GM12878 (cell line): ENCODE results near the gene BCKDK. TPM values are rescaled to one million over a fixed set of nuclear protein-coding genes. Genes with fewer than 3 reads are reported as not detected.

ENCODE experiments used
- ATAC-seq: fragments of 200-7000 bp; cut with Tn5 transposase; 3 replicates; pipeline ENCODE4 v1.9.1; 2020; ENCODE audit warnings: mild to moderate bottlenecking, moderate library complexity
- BruUV-seq: library from RNA; stranded (reverse); fragments of 400-500 nt; replicated peaks from 2 replicates; lab custom pipeline; 2021; lab: Mats Ljungman, UMichigan
- CTCF ChIA-PET: fragments of 300-600 bp; sonication (Branson Sonifier 250); formaldehyde crosslinking; extraction: SDS; loops from one replicate; lab custom pipeline; 2021; ENCODE audit warnings: inconsistent platforms; lab: Yijun Ruan, JAX
- POLR2A ChIA-PET: fragments of 350-600 bp; formaldehyde crosslinking; extraction: SDS; loops from one replicate; lab custom pipeline; 2021; ENCODE audit warnings: inconsistent platforms; lab: Charles Lee
- RAD21 ChIA-PET: fragments of 300-600 bp; sonication (Branson Sonifier 250); formaldehyde crosslinking; loops from one replicate; lab custom pipeline; 2023; ENCODE audit warnings: antibody characterized with exemption; ENCODE audit not compliant: unreplicated experiment; lab: Charles Lee
- SMC1A ChIA-PET: fragments of 300-600 bp; sonication (Branson Sonifier 250); formaldehyde crosslinking; loops from one replicate; lab custom pipeline; 2023; ENCODE audit not compliant: unreplicated experiment, uncharacterized antibody; lab: Charles Lee
- DNase-seq: peaks from one replicate; pipeline ENCODE4 v3.0.0-alpha.2; 2011; ENCODE audit warnings: low read depth, low spot score
- FAIRE-seq: peaks from 3 replicates; lab custom pipeline; 2011; peaks lifted over from hg19 to GRCh38; lab: Jason Lieb, UNC
- H2AFZ ChIP-seq: 2 replicates; pipeline ENCODE4 v1.6.0; 2011; ENCODE audit warnings: low read depth, low read length, control low read depth; ENCODE audit not compliant: control insufficient read depth
- H3K27ac ChIP-seq: 2 replicates; pipeline ENCODE4 v1.5.1; 2011; ENCODE audit warnings: control low read depth; ENCODE audit not compliant: control insufficient read depth, insufficient read depth
- H3K27me3 ChIP-seq, 2 experiments: replicated peaks in 1 of 2; 2 replicates each; pipeline versions ENCODE4 v1.6.0 to v1.6.1; 2011; ENCODE audit warnings: low read length in 1 of 2; ENCODE audit not compliant: control insufficient read depth in 2 of 2, insufficient read depth in 2 of 2
- H3K36me3 ChIP-seq, 2 experiments: 2 replicates each; pipeline ENCODE4 v1.5.1; 2011; ENCODE audit warnings: low read length in 1 of 2; ENCODE audit not compliant: control insufficient read depth in 2 of 2, insufficient read depth in 2 of 2
- H3K4me1 ChIP-seq: 2 replicates; pipeline ENCODE4 v1.6.1; 2011; ENCODE audit warnings: mild to moderate bottlenecking, low read length, moderate library complexity, mixed read lengths; ENCODE audit not compliant: control insufficient read depth, insufficient read depth
- H3K4me2 ChIP-seq: 2 replicates; pipeline ENCODE4 v1.6.0; 2011; ENCODE audit warnings: control low read depth; ENCODE audit not compliant: control insufficient read depth, insufficient read depth
- H3K4me3 ChIP-seq: fragments of 200-600 bp; sonication (generic); 2 replicates; pipeline ENCODE4 v1.5.1; 2016
- H3K79me2 ChIP-seq: 2 replicates; pipeline ENCODE4 v1.6.0; 2011; ENCODE audit warnings: low read length; ENCODE audit not compliant: control insufficient read depth, insufficient read depth
- H3K9ac ChIP-seq: 2 replicates; pipeline ENCODE4 v1.8.0; 2011; ENCODE audit warnings: low read length, control low read depth, mixed read lengths; ENCODE audit not compliant: control insufficient read depth, insufficient read depth
- H3K9me3 ChIP-seq: replicated peaks from 3 replicates; pipeline ENCODE4 v1.5.1; 2011; ENCODE audit warnings: mild to moderate bottlenecking, low read length; ENCODE audit not compliant: control insufficient read depth, insufficient read depth
- H4K20me1 ChIP-seq: 2 replicates; pipeline ENCODE4 v1.6.0; 2011; ENCODE audit not compliant: control insufficient read depth, insufficient read depth
- DPF2 ChIP-seq: fragments of 450-650 bp; IDR thresholded peaks from 2 replicates; pipeline ENCODE4 v1.6.1; 2017; ENCODE audit warnings: mild to moderate bottlenecking
- E4F1 ChIP-seq: fragments of 450-650 bp; IDR thresholded peaks from 2 replicates; pipeline ENCODE4 v1.6.1; 2018; ENCODE audit warnings: borderline replicate concordance, mild to moderate bottlenecking; ENCODE audit not compliant: partially characterized antibody
- FOS ChIP-seq: IDR thresholded peaks from 3 replicates; pipeline ENCODE4 v1.6.1; 2011; ENCODE audit warnings: borderline replicate concordance; ENCODE audit not compliant: insufficient read length; ENCODE audit errors: extremely low read depth
- HSF1 ChIP-seq: fragments of 150-350 bp; IDR thresholded peaks from 2 replicates; pipeline ENCODE4 v1.6.1; 2014; ENCODE audit warnings: mild to moderate bottlenecking, low read depth, low read length
- JUND ChIP-seq: IDR thresholded peaks from 2 replicates; pipeline ENCODE4 v1.6.1; 2012; ENCODE audit warnings: low read depth, mild to moderate bottlenecking, low read length, improper control_type of control experiment, moderate library complexity
- MTA3 ChIP-seq: IDR thresholded peaks from 2 replicates; pipeline ENCODE4 v1.6.1; 2012; ENCODE audit warnings: low read length, inconsistent platforms, borderline replicate concordance
- NR2C1 ChIP-seq: fragments of 450-650 bp; IDR thresholded peaks from 2 replicates; pipeline ENCODE4 v1.6.1; 2017; ENCODE audit warnings: antibody characterized with exemption, mild to moderate bottlenecking, moderate library complexity
- SIN3A ChIP-seq: IDR thresholded peaks from 2 replicates; pipeline ENCODE4 v1.6.1; 2012; ENCODE audit warnings: low read depth, low read length, improper control_type of control experiment
- SIX5 ChIP-seq: IDR thresholded peaks from 2 replicates; pipeline ENCODE4 v1.6.1; 2011; ENCODE audit warnings: mild to moderate bottlenecking, low read depth, low read length, moderate library complexity; ENCODE audit not compliant: severe bottlenecking
- SMC3 ChIP-seq: IDR thresholded peaks from 2 replicates; pipeline ENCODE4 v1.6.1; 2011; ENCODE audit warnings: low read length, improper control_type of control experiment, borderline replicate concordance
- SP1 ChIP-seq: IDR thresholded peaks from one replicate; pipeline ENCODE4 v1.6.1; 2011; ENCODE audit warnings: low read depth, low read length
- SUPT20H ChIP-seq: IDR thresholded peaks from 2 replicates; pipeline ENCODE4 v1.6.1; 2011; ENCODE audit warnings: low read depth, mild to moderate bottlenecking, low read length, moderate library complexity, borderline replicate concordance; ENCODE audit not compliant: control insufficient read depth
- TCF3 ChIP-seq: IDR thresholded peaks from 2 replicates; pipeline ENCODE4 v1.6.1; 2012; ENCODE audit warnings: low read depth, mild to moderate bottlenecking, low read length, borderline replicate concordance; ENCODE audit not compliant: insufficient read depth
- YBX1 ChIP-seq: fragments of 450-650 bp; IDR thresholded peaks from 2 replicates; pipeline ENCODE4 v1.6.1; 2016; ENCODE audit warnings: antibody characterized with exemption
- ZNF274 ChIP-seq: IDR thresholded peaks from one replicate; pipeline ENCODE4 v1.8.0; 2011; ENCODE audit not compliant: insufficient read length, insufficient read depth
- WGBS: methylation state at CpG from one replicate; pipeline ENCODE4 v1.1.6; 2016; ENCODE audit warnings: low lambda C conversion rate; ENCODE audit not compliant: insufficient replicate concordance, insufficient coverage; ENCODE audit errors: missing lambda C conversion rate; 5-methylcytosine and 5-hydroxymethylcytosine counted together
- in situ Hi-C: fragments of 300-500 bp; cut with MboI; formaldehyde crosslinking; loops from 9 replicates; pipeline ENCODE4 v1.14.3; 2018; ENCODE audit warnings: mixed read lengths
- intact Hi-C: fragments of 100-400 bp; cut with micrococcal nuclease; formaldehyde crosslinking; loops from one replicate; pipeline ENCODE4 v1.14.2; 2022; ENCODE audit not compliant: unreplicated experiment
- polyA plus RNA-seq, 11 experiments: library from polyadenylated mRNA; depleted of rRNA in 4 of 11; unstranded in 6 of 11; stranded (reverse) in 5 of 11; fragments of >200 nt; fragmentation: Nextera tagmentation in 4 of 11; fragmentation: Illumina TruSeq in 1 of 11; extraction: Ambion mirVana in 4 of 11; extraction: Trizol in 1 of 11; gene quantifications; 1 replicate in 1 of 11; 2 replicates in 10 of 11; pipeline versions ENCODE4 v1.2.1 to v1.2.3, GENCODE V29; 2011 to 2016; ENCODE audit warnings: inconsistent platforms in 2 of 11, missing spikeins in 2 of 11, low read depth in 1 of 11
- total RNA-seq, 4 experiments: library from RNA; depleted of rRNA in 3 of 4; stranded (reverse); fragments of >200 nt in 3 of 4; fragmentation: Illumina TruSeq in 1 of 4; extraction: Trizol in 1 of 4; gene quantifications; 2 replicates each; pipeline versions ENCODE4 v1.2.1 to v1.2.3, GENCODE V29; 2013 to 2021

The BCKDK gene
- total and polyA plus RNA-seq, 10 of the 15 experiments (the other 5 are each of a cell fraction or from before 2014, with no cell fraction given) = 0.68 to 56.6 (median 32.8) TPM

GRCh38 chr16:31112711-31113110 is 4.5 kb downstream of the BCKDK start (continued):
- TF ChIP-seq SP1 (no peak), SIX5 (no peak), TCF3 (no peak), ZNF274 (no peak), YBX1 (no peak)

GRCh38 chr16:31113121-31114120 is 5.2 kb downstream of the BCKDK start:
- Histone ChIP-seq H3K36me3 (peaks cover 0 to 4% of the 10 kb centered on the region in 2 experiments; a peak in 3 of 4 replicates), H4K20me1 (no peaks in the 10 kb centered on the region), H3K4me2 (no peak overlapping the region), H3K9ac (no peak overlapping the region), H3K9me3 (no peaks in the 10 kb centered on the region), H3K79me2 (peaks cover 16% of the 10 kb centered on the region), H3K4me3 (no peak overlapping the region), H2AFZ (no peak overlapping the region), H3K4me1 (peaks cover 9% of the 10 kb centered on the region), H3K27ac (no peak overlapping the region), H3K27me3 (no peaks in the 10 kb centered on the region)
- DNase-seq = no peak
- WGBS = 58% methylated on average over 5 of the region's 5 CpGs
- RAD21 ChIA-PET = no interaction called here
- in situ Hi-C loops = loop anchor here (10.0 kb wide), 1 partner anchor 761 kb away; the partner anchor contains the start of gene ZNF267
- no TSS peak for BruUV-seq
- SMC1A ChIA-PET = interaction anchor here (1.1 kb wide), 1 partner anchor 29 kb away, joined by 5 read pairs; no protein-coding TSS in a partner anchor
- POLR2A ChIA-PET = interaction anchor here (0.5 to 0.6 kb wide), 2 partner anchors 43 to 67 kb away, joined by 3 to 5 read pairs; no protein-coding TSS in a partner anchor
- CTCF ChIA-PET = interaction anchor here (0.7 to 1.6 kb wide), 2 partner anchors 29 to 39 kb away, joined by 3 to 7 read pairs; partner anchors contain the start of genes ZNF646 and ZNF668
- FAIRE-seq = no peak
- intact Hi-C loops = loop anchor here (10.0 kb wide), 1 partner anchor 761 kb away; the partner anchor contains the start of gene ZNF267
- peak; percentile 7; the same call in 2 of the 3 replicates for ATAC-seq
- no peak for TF ChIP-seq HSF1
- no peak for TF ChIP-seq JUND
- TF ChIP-seq DPF2 = no peak
- TF ChIP-seq NR2C1 = no peak
- no peak for TF ChIP-seq FOS
- TF ChIP-seq SMC3 = no peak
- no peak for TF ChIP-seq E4F1
- no peak for TF ChIP-seq SIN3A
- TF ChIP-seq SUPT20H = no peak
- no peak for TF ChIP-seq MTA3
